Nephron progenitor cell (in vitro differentiated cells): ENCODE measurements around the gene ADGRL3.

ENCODE experiments used
- DNase-seq: peaks from one replicate; pipeline ENCODE4 v3.0.0; 2021
- H3K27ac Mint-ChIP-seq: 2 replicates; pipeline ENCODE4 v1.8.0; 2021; ENCODE audit warnings: mild to moderate bottlenecking, moderate library complexity, mixed read lengths
- H3K27me3 Mint-ChIP-seq: 2 replicates; pipeline ENCODE4 v1.8.0; 2021; ENCODE audit warnings: mild to moderate bottlenecking, low read depth, mixed read lengths; ENCODE audit not compliant: poor library complexity
- H3K36me3 Mint-ChIP-seq: 2 replicates; pipeline ENCODE4 v1.8.0; 2021; ENCODE audit warnings: low read depth, mixed read lengths
- H3K4me1 Mint-ChIP-seq: 2 replicates; pipeline ENCODE4 v1.8.0; 2021; ENCODE audit warnings: mixed read lengths
- H3K4me3 Mint-ChIP-seq: 2 replicates; pipeline ENCODE4 v1.8.0; 2021; ENCODE audit warnings: mild to moderate bottlenecking, moderate library complexity, mixed read lengths
- H3K9me3 Mint-ChIP-seq: 2 replicates; pipeline ENCODE4 v1.8.0; 2021; ENCODE audit warnings: mild to moderate bottlenecking, moderate library complexity, mixed read lengths
- TF ChIP-seq, protein P1 (sequence below): fragments of 200-600 bp; sonication (generic); IDR thresholded peaks from 2 replicates; pipeline ENCODE4 v1.5.0; 2021; ENCODE audit warnings: antibody characterized with exemption

Gene ADGRL3

GRCh38 chr4:61795998-61796397, 595.9 kb downstream of the ADGRL3 start:
- H3K4me3 Mint-ChIP-seq = no peak overlapping the region
- no peak overlapping the region for H3K27ac Mint-ChIP-seq
- peaks cover 21% of the 10 kb centered on the region for H3K9me3 Mint-ChIP-seq
- H3K4me1 Mint-ChIP-seq = no peaks in the 10 kb centered on the region
- TF ChIP-seq, protein P1, sequence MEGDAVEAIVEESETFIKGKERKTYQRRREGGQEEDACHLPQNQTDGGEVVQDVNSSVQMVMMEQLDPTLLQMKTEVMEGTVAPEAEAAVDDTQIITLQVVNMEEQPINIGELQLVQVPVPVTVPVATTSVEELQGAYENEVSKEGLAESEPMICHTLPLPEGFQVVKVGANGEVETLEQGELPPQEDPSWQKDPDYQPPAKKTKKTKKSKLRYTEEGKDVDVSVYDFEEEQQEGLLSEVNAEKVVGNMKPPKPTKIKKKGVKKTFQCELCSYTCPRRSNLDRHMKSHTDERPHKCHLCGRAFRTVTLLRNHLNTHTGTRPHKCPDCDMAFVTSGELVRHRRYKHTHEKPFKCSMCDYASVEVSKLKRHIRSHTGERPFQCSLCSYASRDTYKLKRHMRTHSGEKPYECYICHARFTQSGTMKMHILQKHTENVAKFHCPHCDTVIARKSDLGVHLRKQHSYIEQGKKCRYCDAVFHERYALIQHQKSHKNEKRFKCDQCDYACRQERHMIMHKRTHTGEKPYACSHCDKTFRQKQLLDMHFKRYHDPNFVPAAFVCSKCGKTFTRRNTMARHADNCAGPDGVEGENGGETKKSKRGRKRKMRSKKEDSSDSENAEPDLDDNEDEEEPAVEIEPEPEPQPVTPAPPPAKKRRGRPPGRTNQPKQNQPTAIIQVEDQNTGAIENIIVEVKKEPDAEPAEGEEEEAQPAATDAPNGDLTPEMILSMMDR = no peak
- peaks cover 14% of the 10 kb centered on the region for H3K36me3 Mint-ChIP-seq
- H3K27me3 Mint-ChIP-seq = peaks cover 5% of the 10 kb centered on the region
- no peak for DNase-seq

- no peak overlapping the region for H3K27ac Mint-ChIP-seq
- H3K36me3 Mint-ChIP-seq = no peaks in the 10 kb centered on the region
- DNase-seq = no peak
- no peaks in the 10 kb centered on the region for H3K4me1 Mint-ChIP-seq
- no peaks in the 10 kb centered on the region for H3K27me3 Mint-ChIP-seq
- no peak overlapping the region for H3K4me3 Mint-ChIP-seq
- no peaks in the 10 kb centered on the region for H3K9me3 Mint-ChIP-seq
- TF ChIP-seq, protein P1 = no peak
These were observed 599.7 kb downstream of the ADGRL3 start for GRCh38 chr4:61799794-61800193.

DNA sequence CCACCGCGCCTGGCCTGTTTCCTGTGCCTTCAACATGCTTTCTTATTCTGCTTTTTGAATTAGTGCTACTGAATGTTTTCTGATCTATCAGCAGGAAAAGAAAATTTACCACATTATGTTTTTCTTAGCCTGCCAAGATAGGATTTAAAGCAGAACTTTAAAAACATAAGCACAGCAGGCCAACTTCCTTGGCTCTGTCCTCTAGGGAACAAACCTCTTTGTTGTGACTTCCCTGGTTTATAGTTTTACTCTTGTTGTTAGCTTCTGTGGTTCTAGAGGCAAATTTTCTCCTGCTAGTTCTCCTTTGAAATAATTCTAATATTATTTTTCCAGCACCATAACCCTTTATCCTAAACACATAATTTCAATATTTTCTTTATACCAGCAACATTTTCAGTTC, 605.1 kb downstream of the ADGRL3 start:
- Mint-ChIP-seq H3K4me3 (no peak overlapping the region), H3K36me3 (no peaks in the 10 kb centered on the region), H3K27me3 (no peaks in the 10 kb centered on the region), H3K9me3 (no peaks in the 10 kb centered on the region), H3K27ac (no peak overlapping the region), H3K4me1 (peaks cover 12% of the 10 kb centered on the region)
- TF ChIP-seq, protein P1 = no peak
- DNase-seq = no peak

DNA sequence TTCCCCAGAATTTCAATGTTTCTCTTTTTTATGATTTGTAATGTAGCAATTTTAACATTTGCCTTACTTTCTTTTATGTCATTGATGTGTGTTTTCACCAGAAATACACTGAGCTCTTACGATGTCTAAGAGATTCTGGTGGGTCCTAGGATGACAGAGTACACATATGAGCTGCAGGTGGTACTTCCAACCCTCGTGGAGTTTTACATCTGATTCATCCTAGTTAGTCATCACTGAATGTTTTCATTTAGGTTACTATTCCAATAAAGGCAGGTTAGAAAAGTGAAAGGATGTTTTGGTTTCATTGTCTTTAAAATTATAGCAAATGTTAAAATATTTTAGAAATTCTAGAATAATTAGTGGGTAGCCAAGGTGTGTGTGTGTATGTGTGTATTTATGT, 605.9 kb downstream of the ADGRL3 start:
- DNase-seq = no peak
- Mint-ChIP-seq H3K4me1 (peaks cover 12% of the 10 kb centered on the region), H3K4me3 (no peak overlapping the region), H3K27me3 (no peaks in the 10 kb centered on the region), H3K36me3 (no peaks in the 10 kb centered on the region), H3K27ac (no peak overlapping the region), H3K9me3 (no peaks in the 10 kb centered on the region)
- TF ChIP-seq, protein P1 = no peak

DNA sequence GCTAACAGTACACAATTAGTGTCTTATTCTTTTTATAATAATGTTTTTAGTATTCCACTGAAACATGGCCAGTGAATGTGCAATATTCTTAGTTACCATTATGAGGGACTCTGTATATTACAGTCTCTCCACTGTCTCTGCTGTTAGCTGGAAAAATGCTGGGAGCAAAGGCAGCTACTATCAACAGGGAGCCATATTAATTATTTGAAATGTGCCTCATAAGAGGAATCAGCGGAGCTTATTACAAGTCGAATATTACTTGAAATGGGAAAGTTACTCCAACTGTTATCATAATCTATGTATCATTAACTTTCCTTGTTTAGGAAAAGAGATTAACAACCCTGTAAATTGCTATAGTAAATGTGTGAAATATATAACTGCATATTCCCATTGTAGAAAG, 612.0 kb downstream of the ADGRL3 start:
- Mint-ChIP-seq H3K9me3 (no peaks in the 10 kb centered on the region), H3K4me1 (peaks cover 4% of the 10 kb centered on the region), H3K27ac (no peak overlapping the region), H3K36me3 (no peaks in the 10 kb centered on the region), H3K27me3 (no peaks in the 10 kb centered on the region), H3K4me3 (no peak overlapping the region)
- TF ChIP-seq, protein P1 = no peak
- DNase-seq = no peak

GRCh38 chr4:61817071-61817470, 616.9 kb downstream of the ADGRL3 start:
- Mint-ChIP-seq H3K27me3 (no peaks in the 10 kb centered on the region), H3K9me3 (no peaks in the 10 kb centered on the region), H3K36me3 (no peaks in the 10 kb centered on the region), H3K27ac (no peak overlapping the region), H3K4me3 (no peak overlapping the region), H3K4me1 (no peaks in the 10 kb centered on the region)
- TF ChIP-seq, protein P1 = no peak
- no peak for DNase-seq
